HG02981 (cell line): ENCODE data around the gene CT47A1.
"Not testable (repeated sequence)": the region's sequence is repeated elsewhere in the genome, so short reads cannot be mapped to it uniquely, and the experiment has no call there.

ENCODE experiments used
- ATAC-seq: cut with Tn5 transposase; IDR thresholded peaks from one replicate; pipeline ENCODE4 v1.9.1; 2021; ENCODE audit warnings: mild to moderate bottlenecking, moderate library complexity; ENCODE audit not compliant: unreplicated experiment

CT47A1 gene

GRCh38 chrX:120985660-120986059 lies at the start of gene CT47A1:
Gene CT47A1 (minus strand): TSS chrX:120985760. CDS start chrX:120985529, 231 bp downstream.
- not testable (repeated sequence) for ATAC-seq

GRCh38 chrX:121032531-121032930 lies 47.0 kb upstream of the CT47A1 start:
- ATAC-seq = no peak

GRCh38 chrX:121030083-121030482 lies 44.5 kb upstream of the CT47A1 start:
- no peak for ATAC-seq

GRCh38 chrX:121028419-121028818 lies 42.9 kb upstream of the CT47A1 start:
- no peak for ATAC-seq

- ATAC-seq = no peak
These were observed 29.3 kb upstream of the CT47A1 start for GRCh38 chrX:121014826-121015225.

GRCh38 chrX:121013897-121014455 lies 28.4 kb upstream of the CT47A1 start:
- no peak for ATAC-seq

- no peak for ATAC-seq
These were observed 25.7 kb upstream of the CT47A1 start for GRCh38 chrX:121011254-121011653.

- no peak for ATAC-seq
These were observed 24.7 kb upstream of the CT47A1 start for GRCh38 chrX:121010218-121010617.

GRCh38 chrX:121009764-121010163 lies 24.2 kb upstream of the CT47A1 start:
- ATAC-seq = no peak

GRCh38 chrX:121008920-121009319 lies 23.4 kb upstream of the CT47A1 start:
- ATAC-seq = no peak

GRCh38 chrX:121000589-121000988 lies 15.0 kb upstream of the CT47A1 start:
- ATAC-seq = no peak

- no peak for ATAC-seq
These were observed 13.9 kb upstream of the CT47A1 start for GRCh38 chrX:120999413-120999812.

- not testable (repeated sequence) for ATAC-seq
These were observed 29.1 kb downstream of the CT47A1 start, which contains the start of gene CT47A7 for GRCh38 chrX:120956500-120956899. Gene CT47A7 (minus strand): TSS chrX:120956600. CDS start chrX:120956345, 255 bp downstream.
